ENCODE measurements around the gene FNDC5. TPM values are rescaled to one million over a fixed set of nuclear protein-coding genes. Genes with fewer than 3 reads are reported as not detected.

Gene FNDC5
- total and polyA plus RNA-seq, 4 donors = 0.43 to 10.5 (median 2.0) TPM

DNA sequence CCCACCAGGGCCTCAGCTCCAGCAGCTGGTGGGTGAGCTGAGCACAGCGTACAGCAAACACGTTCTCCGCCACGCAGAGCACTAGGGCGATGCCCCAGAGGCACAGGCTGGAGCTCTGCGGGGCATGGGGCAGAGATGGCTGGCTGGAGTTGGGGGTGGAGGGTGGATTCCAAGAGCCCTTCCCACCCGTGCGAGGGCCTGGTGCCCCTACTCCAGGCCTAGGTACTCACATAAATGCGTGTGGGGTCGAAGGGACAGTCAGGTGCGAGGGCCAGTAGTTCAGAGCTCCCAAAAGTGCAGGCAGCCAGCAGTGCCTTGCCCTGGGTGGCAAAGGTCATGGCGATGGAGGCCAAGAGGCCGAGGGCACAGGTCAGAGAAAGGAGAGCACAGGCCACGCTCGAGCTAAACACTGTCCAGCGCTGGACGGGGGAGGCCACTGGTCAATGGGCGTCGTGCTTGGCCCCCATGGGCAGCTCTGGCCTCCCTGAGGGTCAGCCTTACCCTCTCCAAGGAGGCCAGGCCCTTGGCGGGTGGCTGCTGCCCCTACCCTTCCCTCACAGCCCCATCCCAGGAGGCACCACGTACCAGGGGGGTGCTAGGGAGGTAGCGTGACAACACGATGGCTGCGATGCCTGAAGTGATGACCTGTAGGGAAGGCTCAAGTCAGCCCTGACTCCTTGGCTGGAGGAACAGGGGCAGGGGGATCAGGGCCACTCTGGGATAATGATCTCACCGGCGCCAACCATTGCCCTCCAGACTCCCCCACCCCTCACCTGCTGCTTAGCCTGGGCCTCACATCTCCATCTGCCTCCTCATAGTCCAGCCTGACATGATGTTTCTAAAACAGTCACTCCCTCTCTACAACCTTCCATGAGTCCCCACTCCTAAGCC, 24.9 kb upstream of the FNDC5 start (continued):
- TF ChIP-seq SP1 (IDR thresholded peaks at IDR 0.05) (peak; percentile 23), HNF4G (IDR thresholded peaks at IDR 0.05) (peak; percentile 77), RXRA (IDR thresholded peaks at IDR 0.05) (peak; percentile 91 to 93), GABPA (IDR thresholded peaks at IDR 0.05 in 1 of 2, conservative IDR thresholded peaks at IDR 0.05 in 1 of 2) (no peak), FOXA1 (IDR thresholded peaks at IDR 0.05) (no peak)
- TF ChIP-seq, protein P1, sequence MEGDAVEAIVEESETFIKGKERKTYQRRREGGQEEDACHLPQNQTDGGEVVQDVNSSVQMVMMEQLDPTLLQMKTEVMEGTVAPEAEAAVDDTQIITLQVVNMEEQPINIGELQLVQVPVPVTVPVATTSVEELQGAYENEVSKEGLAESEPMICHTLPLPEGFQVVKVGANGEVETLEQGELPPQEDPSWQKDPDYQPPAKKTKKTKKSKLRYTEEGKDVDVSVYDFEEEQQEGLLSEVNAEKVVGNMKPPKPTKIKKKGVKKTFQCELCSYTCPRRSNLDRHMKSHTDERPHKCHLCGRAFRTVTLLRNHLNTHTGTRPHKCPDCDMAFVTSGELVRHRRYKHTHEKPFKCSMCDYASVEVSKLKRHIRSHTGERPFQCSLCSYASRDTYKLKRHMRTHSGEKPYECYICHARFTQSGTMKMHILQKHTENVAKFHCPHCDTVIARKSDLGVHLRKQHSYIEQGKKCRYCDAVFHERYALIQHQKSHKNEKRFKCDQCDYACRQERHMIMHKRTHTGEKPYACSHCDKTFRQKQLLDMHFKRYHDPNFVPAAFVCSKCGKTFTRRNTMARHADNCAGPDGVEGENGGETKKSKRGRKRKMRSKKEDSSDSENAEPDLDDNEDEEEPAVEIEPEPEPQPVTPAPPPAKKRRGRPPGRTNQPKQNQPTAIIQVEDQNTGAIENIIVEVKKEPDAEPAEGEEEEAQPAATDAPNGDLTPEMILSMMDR (IDR thresholded peaks at IDR 0.05; ENCODE audit: low read depth, low read length, missing input control) = no peak

DNA sequence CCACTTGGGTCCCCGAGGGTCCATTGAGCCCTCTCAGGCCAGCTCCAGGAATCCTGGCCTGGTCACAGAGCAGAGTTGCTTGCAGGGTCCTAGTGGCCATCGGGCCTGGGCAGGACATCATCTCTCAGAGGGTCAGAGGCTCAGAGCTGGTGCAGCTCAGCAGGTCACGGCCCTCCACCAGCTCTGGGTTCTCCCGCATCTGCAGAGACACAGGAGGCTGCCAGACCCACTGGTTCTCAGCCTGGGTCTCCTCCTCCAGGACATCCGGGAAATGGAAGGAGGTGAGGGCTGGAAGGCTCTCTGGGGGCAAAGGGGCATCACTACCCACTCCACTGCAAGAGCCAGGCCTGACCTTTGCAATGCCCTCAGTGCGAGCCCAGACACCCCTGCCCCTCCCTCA, 24.0 kb upstream of the FNDC5 start:
- DNase-seq (ENCODE audit: low spot score) = no peak
- TF ChIP-seq, protein P2, sequence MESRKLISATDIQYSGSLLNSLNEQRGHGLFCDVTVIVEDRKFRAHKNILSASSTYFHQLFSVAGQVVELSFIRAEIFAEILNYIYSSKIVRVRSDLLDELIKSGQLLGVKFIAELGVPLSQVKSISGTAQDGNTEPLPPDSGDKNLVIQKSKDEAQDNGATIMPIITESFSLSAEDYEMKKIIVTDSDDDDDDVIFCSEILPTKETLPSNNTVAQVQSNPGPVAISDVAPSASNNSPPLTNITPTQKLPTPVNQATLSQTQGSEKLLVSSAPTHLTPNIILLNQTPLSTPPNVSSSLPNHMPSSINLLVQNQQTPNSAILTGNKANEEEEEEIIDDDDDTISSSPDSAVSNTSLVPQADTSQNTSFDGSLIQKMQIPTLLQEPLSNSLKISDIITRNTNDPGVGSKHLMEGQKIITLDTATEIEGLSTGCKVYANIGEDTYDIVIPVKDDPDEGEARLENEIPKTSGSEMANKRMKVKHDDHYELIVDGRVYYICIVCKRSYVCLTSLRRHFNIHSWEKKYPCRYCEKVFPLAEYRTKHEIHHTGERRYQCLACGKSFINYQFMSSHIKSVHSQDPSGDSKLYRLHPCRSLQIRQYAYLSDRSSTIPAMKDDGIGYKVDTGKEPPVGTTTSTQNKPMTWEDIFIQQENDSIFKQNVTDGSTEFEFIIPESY (IDR thresholded peaks at IDR 0.05) = no peak
- no peak for TF ChIP-seq TAF1 (conservative IDR thresholded peaks at IDR 0.05)
- TF ChIP-seq, protein P1 (IDR thresholded peaks at IDR 0.05; ENCODE audit: low read depth, low read length, missing input control) = no peak
- TF ChIP-seq, protein P3, sequence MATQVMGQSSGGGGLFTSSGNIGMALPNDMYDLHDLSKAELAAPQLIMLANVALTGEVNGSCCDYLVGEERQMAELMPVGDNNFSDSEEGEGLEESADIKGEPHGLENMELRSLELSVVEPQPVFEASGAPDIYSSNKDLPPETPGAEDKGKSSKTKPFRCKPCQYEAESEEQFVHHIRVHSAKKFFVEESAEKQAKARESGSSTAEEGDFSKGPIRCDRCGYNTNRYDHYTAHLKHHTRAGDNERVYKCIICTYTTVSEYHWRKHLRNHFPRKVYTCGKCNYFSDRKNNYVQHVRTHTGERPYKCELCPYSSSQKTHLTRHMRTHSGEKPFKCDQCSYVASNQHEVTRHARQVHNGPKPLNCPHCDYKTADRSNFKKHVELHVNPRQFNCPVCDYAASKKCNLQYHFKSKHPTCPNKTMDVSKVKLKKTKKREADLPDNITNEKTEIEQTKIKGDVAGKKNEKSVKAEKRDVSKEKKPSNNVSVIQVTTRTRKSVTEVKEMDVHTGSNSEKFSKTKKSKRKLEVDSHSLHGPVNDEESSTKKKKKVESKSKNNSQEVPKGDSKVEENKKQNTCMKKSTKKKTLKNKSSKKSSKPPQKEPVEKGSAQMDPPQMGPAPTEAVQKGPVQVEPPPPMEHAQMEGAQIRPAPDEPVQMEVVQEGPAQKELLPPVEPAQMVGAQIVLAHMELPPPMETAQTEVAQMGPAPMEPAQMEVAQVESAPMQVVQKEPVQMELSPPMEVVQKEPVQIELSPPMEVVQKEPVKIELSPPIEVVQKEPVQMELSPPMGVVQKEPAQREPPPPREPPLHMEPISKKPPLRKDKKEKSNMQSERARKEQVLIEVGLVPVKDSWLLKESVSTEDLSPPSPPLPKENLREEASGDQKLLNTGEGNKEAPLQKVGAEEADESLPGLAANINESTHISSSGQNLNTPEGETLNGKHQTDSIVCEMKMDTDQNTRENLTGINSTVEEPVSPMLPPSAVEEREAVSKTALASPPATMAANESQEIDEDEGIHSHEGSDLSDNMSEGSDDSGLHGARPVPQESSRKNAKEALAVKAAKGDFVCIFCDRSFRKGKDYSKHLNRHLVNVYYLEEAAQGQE (IDR thresholded peaks at IDR 0.05) = no peak
- TF ChIP-seq EGR1 (IDR thresholded peaks at IDR 0.05; ENCODE audit: low read depth in 2 of 2) = no peak
- H3K27ac ChIP-seq (ENCODE audit: low read depth in 1 of 2, low read length in 2 of 2) = no peak overlapping the region
- WGBS = 91% methylated on average over 6 of the region's 6 CpGs
- no peak overlapping the region for H3K4me3 ChIP-seq (ENCODE audit: low read depth in 1 of 3, low read length in 3 of 3)
- peaks cover 0 to 11% (median 5%) of the 10 kb centered on the region in 4 donors for H3K4me1 ChIP-seq (ENCODE audit: control insufficient read depth in 4 of 4, insufficient read depth in 4 of 4, low read length in 3 of 4)
- no peaks in the 10 kb centered on the region for H3K9me3 ChIP-seq (ENCODE audit: control insufficient read depth in 4 of 4, low read length in 3 of 4)
- no peak overlapping the region for H3K9ac ChIP-seq (ENCODE audit: low read depth in 1 of 2, low read length in 2 of 2)
- H3K36me3 ChIP-seq (ENCODE audit: control insufficient read depth in 4 of 4, insufficient read depth in 3 of 4, low read depth in 1 of 4, low read length in 3 of 4) = no peaks in the 10 kb centered on the region
- no peaks in the 10 kb centered on the region for H3K27me3 ChIP-seq (ENCODE audit: control insufficient read depth in 4 of 4, insufficient read depth in 4 of 4, low read length in 3 of 4)
